Activated T-cell treated with anti-CD3 and anti-CD28 coated beads, Interleukin-2, amount 50 U/mL, for 24 hours (primary cell): Measurements from ENCODE around the gene MYO10.

Experiments used
- DNase-seq: peaks from one replicate; pipeline ENCODE4 v3.0.0-alpha.2; 2020
- H3K27ac Mint-ChIP-seq: 2 replicates; pipeline ENCODE4 v1.8.0; 2020; ENCODE audit warnings: mild to moderate bottlenecking, mixed read lengths
- H3K27me3 Mint-ChIP-seq: 2 replicates; pipeline ENCODE4 v1.8.0; 2020; ENCODE audit warnings: mixed read lengths
- H3K36me3 Mint-ChIP-seq: 2 replicates; pipeline ENCODE4 v1.8.0; 2020; ENCODE audit warnings: low read depth, mixed read lengths
- H3K4me1 Mint-ChIP-seq: 2 replicates; pipeline ENCODE4 v1.8.0; 2020; ENCODE audit warnings: low read depth, mixed read lengths
- H3K4me3 Mint-ChIP-seq: 2 replicates; pipeline ENCODE4 v1.8.0; 2020; ENCODE audit warnings: mild to moderate bottlenecking, moderate library complexity, mixed read lengths
- H3K9me3 Mint-ChIP-seq: 2 replicates; pipeline ENCODE4 v1.8.0; 2020; ENCODE audit warnings: mixed read lengths

Gene MYO10

GRCh38 chr5:16800477-16800876, 135.6 kb downstream of the MYO10 start:
- no peak for DNase-seq
- H3K27me3 Mint-ChIP-seq, result peaks cover 3% of the 10 kb centered on the region
- H3K9me3 Mint-ChIP-seq, result no peaks in the 10 kb centered on the region
- H3K36me3 Mint-ChIP-seq, result no peaks in the 10 kb centered on the region
- no peak overlapping the region for H3K27ac Mint-ChIP-seq
- H3K4me1 Mint-ChIP-seq, result no peaks in the 10 kb centered on the region
- H3K4me3 Mint-ChIP-seq, result no peak overlapping the region

- Mint-ChIP-seq H3K4me3 (no peak overlapping the region), H3K27ac (no peak overlapping the region), H3K27me3 (peaks cover 3% of the 10 kb centered on the region), H3K9me3 (no peaks in the 10 kb centered on the region), H3K4me1 (no peaks in the 10 kb centered on the region), H3K36me3 (no peaks in the 10 kb centered on the region)
- DNase-seq, result no peak
Observed at GRCh38 chr5:16799796-16800195, 136.3 kb downstream of the MYO10 start.

- no peak for DNase-seq
- Mint-ChIP-seq H3K27ac (no peak overlapping the region), H3K27me3 (peaks cover 3% of the 10 kb centered on the region), H3K9me3 (no peaks in the 10 kb centered on the region), H3K4me3 (no peak overlapping the region), H3K4me1 (no peaks in the 10 kb centered on the region), H3K36me3 (no peaks in the 10 kb centered on the region)
Observed at GRCh38 chr5:16797951-16798350, 138.1 kb downstream of the MYO10 start.

DNA sequence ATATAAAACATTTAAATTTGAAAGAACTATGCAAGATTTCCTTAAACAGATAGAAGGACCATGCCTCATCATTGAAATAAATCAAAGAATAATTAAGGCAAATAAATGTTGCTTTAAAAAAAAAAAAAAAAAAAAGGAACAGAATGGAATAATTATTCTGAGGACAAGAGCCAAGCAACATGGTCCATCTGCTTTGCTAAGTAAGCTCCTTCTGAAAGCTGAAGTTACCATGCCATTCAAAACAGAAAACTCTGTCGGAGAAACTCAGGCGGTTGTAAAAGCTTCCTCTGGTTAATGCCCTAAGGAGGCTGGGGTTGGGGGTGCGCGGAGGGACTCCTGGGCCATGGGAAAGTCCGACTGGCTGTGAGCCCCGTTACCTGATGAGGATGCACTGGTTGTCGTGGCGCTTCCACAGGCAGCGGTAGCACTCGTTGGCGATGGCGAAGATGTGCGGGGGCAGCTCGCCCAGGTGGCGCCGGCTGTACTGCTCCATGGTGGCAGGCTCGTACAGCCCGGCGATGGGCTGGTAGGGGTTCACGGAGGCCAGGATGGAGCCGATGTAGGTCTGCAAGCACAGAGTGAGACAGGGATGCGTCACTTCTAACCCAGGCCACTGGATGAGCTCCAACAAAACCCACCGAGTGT, 141.7 kb downstream of the MYO10 start:
- peaks cover 4% of the 10 kb centered on the region for H3K27me3 Mint-ChIP-seq
- no peak overlapping the region for H3K4me3 Mint-ChIP-seq
- H3K4me1 Mint-ChIP-seq, result peaks cover 7% of the 10 kb centered on the region
- no peaks in the 10 kb centered on the region for H3K36me3 Mint-ChIP-seq
- H3K9me3 Mint-ChIP-seq, result no peaks in the 10 kb centered on the region
- no peak overlapping the region for H3K27ac Mint-ChIP-seq
- no peak for DNase-seq

DNA sequence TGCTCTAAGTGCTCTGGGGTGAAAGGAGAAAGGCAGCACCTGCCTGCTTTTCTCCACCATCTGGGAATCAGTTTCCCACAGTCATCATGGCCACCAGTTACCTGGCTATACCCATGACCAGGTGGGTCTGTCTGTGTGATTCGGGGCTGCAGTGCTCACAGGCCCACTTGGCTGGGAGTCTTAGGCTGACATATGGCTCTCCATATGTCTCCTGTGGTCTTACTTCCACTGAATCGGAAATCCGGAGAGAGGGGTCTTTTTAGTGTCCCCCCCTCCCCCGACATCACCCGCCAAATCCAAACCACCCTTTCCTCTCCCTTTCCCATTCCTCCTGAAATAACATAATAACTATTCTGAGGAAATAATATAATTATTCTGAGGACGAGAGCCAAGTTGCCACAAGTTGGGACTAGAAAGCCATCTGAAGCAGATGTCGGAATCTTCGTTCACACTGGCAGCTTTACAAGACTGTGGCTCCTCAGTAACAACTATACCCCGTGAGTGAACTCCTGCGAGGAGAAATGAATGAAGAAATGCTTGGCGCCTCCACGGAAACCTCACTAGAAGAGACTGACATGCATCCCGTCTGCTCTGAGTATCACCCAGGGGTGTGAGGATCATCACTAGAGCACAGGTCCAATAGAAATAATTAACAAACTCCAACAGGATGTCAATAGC, 143.4 kb downstream of the MYO10 start:
- no peak for DNase-seq
- H3K36me3 Mint-ChIP-seq, result no peaks in the 10 kb centered on the region
- peaks cover 7% of the 10 kb centered on the region for H3K4me1 Mint-ChIP-seq
- peaks cover 4% of the 10 kb centered on the region for H3K27me3 Mint-ChIP-seq
- H3K9me3 Mint-ChIP-seq, result no peaks in the 10 kb centered on the region
- H3K27ac Mint-ChIP-seq, result no peak overlapping the region
- H3K4me3 Mint-ChIP-seq, result no peak overlapping the region

- DNase-seq, result no peak
- Mint-ChIP-seq H3K27me3 (peaks cover 4% of the 10 kb centered on the region), H3K36me3 (no peaks in the 10 kb centered on the region), H3K9me3 (no peaks in the 10 kb centered on the region), H3K4me3 (no peak overlapping the region), H3K4me1 (peaks cover 7% of the 10 kb centered on the region), H3K27ac (no peak overlapping the region)
Observed at GRCh38 chr5:16791904-16792597, 144.0 kb downstream of the MYO10 start.

GRCh38 chr5:16791036-16791705, 144.9 kb downstream of the MYO10 start:
- no peak overlapping the region for H3K4me3 Mint-ChIP-seq
- no peaks in the 10 kb centered on the region for H3K9me3 Mint-ChIP-seq
- H3K4me1 Mint-ChIP-seq, result peaks cover 7% of the 10 kb centered on the region
- no peak for DNase-seq
- no peaks in the 10 kb centered on the region for H3K36me3 Mint-ChIP-seq
- H3K27me3 Mint-ChIP-seq, result peaks cover 4% of the 10 kb centered on the region
- no peak overlapping the region for H3K27ac Mint-ChIP-seq

DNA sequence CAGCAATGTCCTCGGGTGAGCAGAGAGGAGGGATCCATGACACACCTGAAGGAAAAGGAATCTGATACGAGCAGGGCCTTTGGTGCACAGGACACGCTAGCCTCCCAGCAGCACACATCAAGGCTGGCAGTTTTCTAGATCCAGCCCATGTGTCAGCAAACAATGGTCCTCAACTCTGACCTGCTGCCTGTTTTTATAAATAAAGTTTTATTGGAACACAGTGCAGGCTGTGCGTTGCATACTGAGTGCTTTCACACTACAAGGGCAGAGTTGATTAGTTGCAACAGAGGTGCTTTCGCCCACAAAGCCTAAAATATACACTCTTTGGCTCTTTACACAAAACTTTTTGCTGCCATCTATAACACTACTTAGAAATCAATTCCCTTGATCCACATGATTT, 147.1 kb downstream of the MYO10 start:
- DNase-seq, result no peak
- Mint-ChIP-seq H3K27ac (no peak overlapping the region), H3K36me3 (no peaks in the 10 kb centered on the region), H3K9me3 (no peaks in the 10 kb centered on the region), H3K4me1 (peaks cover 27% of the 10 kb centered on the region), H3K27me3 (peaks cover 7% of the 10 kb centered on the region), H3K4me3 (no peak overlapping the region)

DNA sequence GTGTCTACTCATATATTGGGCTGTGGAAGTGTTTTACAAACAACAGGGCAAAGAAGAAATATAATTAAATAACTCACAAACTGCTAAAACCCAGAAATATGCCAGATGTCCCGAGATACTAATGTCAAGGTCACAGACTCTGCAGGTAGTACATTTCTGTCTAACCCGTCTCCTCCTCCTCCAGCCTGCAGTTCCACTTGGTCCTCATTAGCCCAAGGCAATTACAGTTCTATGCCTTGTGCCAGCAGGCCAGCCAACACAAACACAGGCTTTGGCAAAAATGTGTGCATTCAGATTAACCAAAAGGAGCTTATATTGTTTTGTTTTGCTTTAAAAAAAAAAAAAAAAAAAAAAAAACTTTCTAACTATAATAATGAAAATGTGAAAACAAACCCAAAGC, 148.8 kb downstream of the MYO10 start:
- DNase-seq, result no peak
- H3K9me3 Mint-ChIP-seq, result no peaks in the 10 kb centered on the region
- no peak overlapping the region for H3K27ac Mint-ChIP-seq
- no peak overlapping the region for H3K4me3 Mint-ChIP-seq
- peaks cover 34% of the 10 kb centered on the region for H3K4me1 Mint-ChIP-seq
- H3K27me3 Mint-ChIP-seq, result peaks cover 18% of the 10 kb centered on the region
- H3K36me3 Mint-ChIP-seq, result no peaks in the 10 kb centered on the region

DNA sequence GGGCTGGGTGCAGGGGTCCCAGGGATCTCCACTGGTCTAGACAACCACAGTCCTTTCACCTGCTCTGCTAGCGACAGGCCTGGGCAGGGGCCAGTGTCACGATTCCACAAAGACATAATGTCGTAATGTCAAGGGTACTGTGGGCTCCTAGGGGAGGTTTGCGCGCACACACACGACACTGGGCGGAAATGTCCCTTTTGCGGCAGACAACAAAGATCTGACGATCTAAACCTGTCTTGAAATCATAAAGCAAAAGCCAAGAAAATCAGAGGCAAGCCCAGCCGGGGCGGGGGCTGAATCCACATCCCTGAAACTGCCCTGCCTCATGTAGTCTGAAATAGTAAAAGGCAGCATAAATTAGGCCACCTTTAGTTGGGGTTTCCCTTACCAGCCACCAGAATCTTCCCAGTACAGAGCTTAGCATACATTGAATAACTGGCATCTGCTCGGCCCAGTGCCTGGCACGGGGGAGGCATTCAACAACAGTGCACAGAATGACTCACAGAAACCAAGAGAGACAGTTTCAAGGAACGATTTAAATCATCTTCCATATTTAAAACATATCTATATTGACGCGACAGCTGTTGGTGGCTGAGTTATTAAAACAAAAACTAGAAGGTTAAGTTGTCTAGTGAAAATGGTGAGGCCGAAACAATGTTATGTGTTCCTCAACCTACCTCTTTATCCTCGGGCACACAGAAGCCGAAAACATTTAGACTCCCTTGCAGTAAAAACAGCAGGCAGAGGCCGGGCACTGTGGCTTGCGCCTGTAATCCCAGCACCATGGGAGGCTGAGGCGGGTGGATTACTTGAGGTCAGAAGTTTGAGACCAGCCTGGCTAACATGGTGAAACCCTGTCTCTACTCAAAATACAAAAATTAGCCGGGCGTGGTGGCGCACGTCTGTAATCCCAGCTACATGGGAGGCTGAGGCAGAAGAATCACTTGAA, 151.0 kb downstream of the MYO10 start:
- Mint-ChIP-seq H3K36me3 (no peaks in the 10 kb centered on the region), H3K4me1 (peaks cover 27% of the 10 kb centered on the region), H3K9me3 (no peaks in the 10 kb centered on the region), H3K27me3 (peaks cover 14% of the 10 kb centered on the region), H3K4me3 (peak overlapping the region; percentile 37), H3K27ac (peak overlapping the region; percentile 79)
- DNase-seq, result peak; percentile 59

DNA sequence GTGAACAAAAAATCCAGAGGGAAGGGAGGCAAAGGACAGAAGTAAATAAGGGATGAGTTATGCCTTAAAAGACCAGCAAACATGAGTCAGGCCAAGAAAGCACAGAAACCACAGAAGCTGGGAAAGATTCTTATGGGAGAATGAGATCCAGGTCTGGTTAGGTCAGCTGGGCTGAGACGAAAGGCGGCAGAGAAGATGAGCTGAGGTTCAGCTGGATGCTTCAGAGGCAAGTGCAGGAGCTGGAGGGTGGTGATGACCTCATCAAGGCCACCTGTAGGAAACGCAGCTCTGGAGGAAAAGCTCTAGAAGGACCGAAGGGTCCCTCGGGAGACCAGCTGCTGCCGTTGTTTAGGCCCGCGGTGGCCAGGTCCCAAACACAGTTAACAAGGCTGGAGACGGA, 152.0 kb downstream of the MYO10 start:
- no peak for DNase-seq
- peaks cover 14% of the 10 kb centered on the region for H3K27me3 Mint-ChIP-seq
- no peaks in the 10 kb centered on the region for H3K36me3 Mint-ChIP-seq
- no peak overlapping the region for H3K4me3 Mint-ChIP-seq
- no peak overlapping the region for H3K27ac Mint-ChIP-seq
- H3K4me1 Mint-ChIP-seq, result peaks cover 27% of the 10 kb centered on the region
- no peaks in the 10 kb centered on the region for H3K9me3 Mint-ChIP-seq

- Mint-ChIP-seq H3K9me3 (no peaks in the 10 kb centered on the region), H3K36me3 (no peaks in the 10 kb centered on the region), H3K27me3 (peaks cover 14% of the 10 kb centered on the region), H3K27ac (no peak overlapping the region), H3K4me1 (peaks cover 27% of the 10 kb centered on the region), H3K4me3 (no peak overlapping the region)
- DNase-seq, result no peak
Observed at GRCh38 chr5:16781828-16782626, 154.1 kb downstream of the MYO10 start.

DNA sequence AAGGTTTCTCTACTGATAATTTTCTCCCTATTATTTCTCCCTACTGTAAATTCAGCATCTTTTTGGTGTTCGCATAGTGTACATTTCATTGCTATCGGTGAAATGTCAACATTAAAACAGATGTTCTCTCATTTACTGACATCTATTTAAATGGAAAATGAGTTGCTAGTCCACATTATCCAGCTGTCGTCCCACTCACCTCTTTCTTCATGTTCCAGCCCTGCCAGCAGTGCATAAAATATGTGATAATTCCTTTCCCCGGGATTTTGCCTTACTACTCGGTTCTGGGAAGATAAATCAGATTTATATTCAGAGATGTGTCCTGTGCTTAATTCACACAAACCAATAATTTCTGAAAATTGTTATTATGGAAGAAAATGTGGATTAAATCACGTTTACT, 155.8 kb downstream of the MYO10 start:
- Mint-ChIP-seq H3K27ac (no peak overlapping the region), H3K9me3 (no peaks in the 10 kb centered on the region), H3K4me1 (peaks cover 21% of the 10 kb centered on the region), H3K36me3 (no peaks in the 10 kb centered on the region), H3K27me3 (peaks cover 14% of the 10 kb centered on the region), H3K4me3 (no peak overlapping the region)
- DNase-seq, result no peak
